GM12875 (cell line): ENCODE measurements around the gene PRAMEF26.
"Not testable (repeated sequence)": the region's sequence is repeated elsewhere in the genome, so short reads cannot be mapped to it uniquely, and the experiment has no call there.

ENCODE experiments used
- H3K4me3 ChIP-seq: one replicate; pipeline ENCODE4 v1.5.1; 2011; ENCODE audit warnings: low read depth, low read length, control low read depth

Gene PRAMEF26

GRCh38 chr1:13155909-13156308 is at the start of gene PRAMEF26:
Gene PRAMEF26, minus strand, starts transcription at chr1:13156009. Its CDS starts 2,914 bp downstream, at chr1:13153095.
- not testable (repeated sequence) for H3K4me3 ChIP-seq

- H3K4me3 ChIP-seq = not testable (repeated sequence)
Measured at GRCh38 chr1:13201309-13201708, 45.5 kb upstream of the PRAMEF26 start, which contains the start of gene PRAMEF13. Gene PRAMEF13, minus strand, starts transcription at chr1:13201409. Its CDS starts 1,820 bp downstream, at chr1:13199589.

- H3K4me3 ChIP-seq = not testable (repeated sequence)
Measured at GRCh38 chr1:13171548-13171947, 15.7 kb upstream of the PRAMEF26 start, which contains the start of gene PRAMEF9. Gene PRAMEF9, plus strand, starts transcription at chr1:13171848. Its CDS starts 3,433 bp downstream, at chr1:13175281.

- not testable (repeated sequence) for H3K4me3 ChIP-seq
Measured at GRCh38 chr1:13165531-13165930, 9.7 kb upstream of the PRAMEF26 start, which contains the start of gene HNRNPCL4. Gene HNRNPCL4, minus strand, starts transcription at chr1:13165631. Its CDS starts 164 bp downstream, at chr1:13165467.

GRCh38 chr1:13116754-13117153 is 39.1 kb downstream of the PRAMEF26 start, which contains the start of gene HNRNPCL2:
Gene HNRNPCL2, minus strand, starts transcription at chr1:13116854. Its CDS starts 454 bp downstream, at chr1:13116400.
- not testable (repeated sequence) for H3K4me3 ChIP-seq
